HepG2 (cell line): ENCODE measurements around the gene OSGIN1. TPM values are rescaled to one million over a fixed set of nuclear protein-coding genes. Genes with fewer than 3 reads are reported as not detected.

Source experiments
- ARNTL ChIP-seq: sonication (generic); formaldehyde crosslinking; IDR thresholded peaks from 2 replicates; pipeline ENCODE4 v1.4.0; 2020; ENCODE audit warnings: mild to moderate bottlenecking, missing genetic modification reagents
- ATM ChIP-seq: fragments of 450-650 bp; IDR thresholded peaks from 2 replicates; pipeline ENCODE4 v1.7.1; 2017; ENCODE audit warnings: mild to moderate bottlenecking, borderline replicate concordance
- ELF1 ChIP-seq: sonication (generic); formaldehyde crosslinking; IDR thresholded peaks from 2 replicates; pipeline ENCODE4 v1.4.0; 2020; ENCODE audit warnings: missing genetic modification reagents
- MTF1 ChIP-seq: sonication (generic); formaldehyde crosslinking; IDR thresholded peaks from 2 replicates; pipeline ENCODE4 v1.5.0; 2020; ENCODE audit warnings: missing genetic modification reagents
- PHF21A ChIP-seq: sonication (generic); formaldehyde crosslinking; IDR thresholded peaks from 2 replicates; pipeline ENCODE4 v1.5.0; 2020; ENCODE audit warnings: mild to moderate bottlenecking, missing genetic modification reagents
- REPIN1 ChIP-seq: sonication (generic); formaldehyde crosslinking; IDR thresholded peaks from 2 replicates; pipeline ENCODE4 v1.8.0; 2022; ENCODE audit warnings: missing genetic modification reagents, low read depth, mild to moderate bottlenecking, borderline replicate concordance
- ZBTB26 ChIP-seq: IDR thresholded peaks from 2 replicates; pipeline ENCODE4 v1.6.1; 2016; ENCODE audit warnings: missing compliant biosample characterization, missing genetic modification reagents, borderline replicate concordance
- polyA plus RNA-seq, 8 experiments: library from polyadenylated mRNA; depleted of rRNA in 3 of 8; stranded (reverse) in 7 of 8; unstranded in 1 of 8; fragments of >200 nt; fragmentation: Illumina TruSeq in 4 of 8; extraction: Trizol in 4 of 8; gene quantifications; 2 replicates each; pipeline versions ENCODE4 v1.2.1 to v1.2.3, GENCODE V29; 2011 to 2016; ENCODE audit warnings: low read depth in 4 of 8, missing spikeins in 1 of 8, mixed read lengths in 1 of 8; ENCODE audit not compliant: insufficient read depth in 1 of 8
- total RNA-seq, 5 experiments: library from RNA; depleted of rRNA; stranded (reverse); fragments of >200 nt; fragmentation: Illumina TruSeq; extraction: Trizol; gene quantifications; 2 replicates each; pipeline ENCODE4 v1.2.3, GENCODE V29; 2016; ENCODE audit warnings: low read depth in 1 of 5
- TF ChIP-seq, protein P1 (sequence below): sonication (generic); formaldehyde crosslinking; IDR thresholded peaks from 2 replicates; pipeline ENCODE4 v1.4.0; 2020; ENCODE audit warnings: mild to moderate bottlenecking, missing genetic modification reagents
- TF ChIP-seq, protein P2 (sequence below): sonication (generic); formaldehyde crosslinking; IDR thresholded peaks from 2 replicates; pipeline ENCODE4 v1.5.0; 2020; ENCODE audit warnings: mild to moderate bottlenecking, missing genetic modification reagents
- TF ChIP-seq, protein P3 (sequence below): sonication (generic); formaldehyde crosslinking; conservative IDR thresholded peaks from 2 replicates; pipeline ENCODE4 v1.4.0; 2020; ENCODE audit warnings: missing genetic modification reagents

Gene OSGIN1
- total and polyA plus RNA-seq, 2 of the 13 experiments (the other 11 are each of a cell fraction or from before 2014, with no cell fraction given), result 20.5 to 27.1 TPM

DNA sequence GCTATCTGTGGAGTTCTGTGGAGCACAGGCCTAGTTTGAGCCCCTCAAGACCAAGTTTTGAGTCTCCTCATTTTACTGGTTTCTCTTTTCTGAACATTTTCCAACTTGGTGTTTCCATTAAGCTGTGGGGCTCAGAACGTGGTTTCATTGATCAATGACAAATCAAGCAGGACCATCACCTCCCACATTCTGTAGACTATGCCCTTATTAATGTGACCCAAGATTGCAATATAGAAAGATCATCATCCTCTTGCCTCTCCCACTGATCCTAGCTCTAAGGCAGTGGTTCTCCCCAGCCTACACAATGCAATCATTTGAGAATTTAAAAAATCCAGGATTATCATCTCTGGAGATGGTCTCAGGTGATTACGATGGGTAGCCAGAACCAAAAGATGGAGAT, 15.8 kb upstream of the OSGIN1 start (continued):
- TF ChIP-seq, protein P1, sequence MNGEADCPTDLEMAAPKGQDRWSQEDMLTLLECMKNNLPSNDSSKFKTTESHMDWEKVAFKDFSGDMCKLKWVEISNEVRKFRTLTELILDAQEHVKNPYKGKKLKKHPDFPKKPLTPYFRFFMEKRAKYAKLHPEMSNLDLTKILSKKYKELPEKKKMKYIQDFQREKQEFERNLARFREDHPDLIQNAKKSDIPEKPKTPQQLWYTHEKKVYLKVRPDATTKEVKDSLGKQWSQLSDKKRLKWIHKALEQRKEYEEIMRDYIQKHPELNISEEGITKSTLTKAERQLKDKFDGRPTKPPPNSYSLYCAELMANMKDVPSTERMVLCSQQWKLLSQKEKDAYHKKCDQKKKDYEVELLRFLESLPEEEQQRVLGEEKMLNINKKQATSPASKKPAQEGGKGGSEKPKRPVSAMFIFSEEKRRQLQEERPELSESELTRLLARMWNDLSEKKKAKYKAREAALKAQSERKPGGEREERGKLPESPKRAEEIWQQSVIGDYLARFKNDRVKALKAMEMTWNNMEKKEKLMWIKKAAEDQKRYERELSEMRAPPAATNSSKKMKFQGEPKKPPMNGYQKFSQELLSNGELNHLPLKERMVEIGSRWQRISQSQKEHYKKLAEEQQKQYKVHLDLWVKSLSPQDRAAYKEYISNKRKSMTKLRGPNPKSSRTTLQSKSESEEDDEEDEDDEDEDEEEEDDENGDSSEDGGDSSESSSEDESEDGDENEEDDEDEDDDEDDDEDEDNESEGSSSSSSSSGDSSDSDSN (CRISPR knock-in tag), result 0 out of 2 replicates have a peak, but pooled peaks have one; percentile 3
- TF ChIP-seq, protein P2, sequence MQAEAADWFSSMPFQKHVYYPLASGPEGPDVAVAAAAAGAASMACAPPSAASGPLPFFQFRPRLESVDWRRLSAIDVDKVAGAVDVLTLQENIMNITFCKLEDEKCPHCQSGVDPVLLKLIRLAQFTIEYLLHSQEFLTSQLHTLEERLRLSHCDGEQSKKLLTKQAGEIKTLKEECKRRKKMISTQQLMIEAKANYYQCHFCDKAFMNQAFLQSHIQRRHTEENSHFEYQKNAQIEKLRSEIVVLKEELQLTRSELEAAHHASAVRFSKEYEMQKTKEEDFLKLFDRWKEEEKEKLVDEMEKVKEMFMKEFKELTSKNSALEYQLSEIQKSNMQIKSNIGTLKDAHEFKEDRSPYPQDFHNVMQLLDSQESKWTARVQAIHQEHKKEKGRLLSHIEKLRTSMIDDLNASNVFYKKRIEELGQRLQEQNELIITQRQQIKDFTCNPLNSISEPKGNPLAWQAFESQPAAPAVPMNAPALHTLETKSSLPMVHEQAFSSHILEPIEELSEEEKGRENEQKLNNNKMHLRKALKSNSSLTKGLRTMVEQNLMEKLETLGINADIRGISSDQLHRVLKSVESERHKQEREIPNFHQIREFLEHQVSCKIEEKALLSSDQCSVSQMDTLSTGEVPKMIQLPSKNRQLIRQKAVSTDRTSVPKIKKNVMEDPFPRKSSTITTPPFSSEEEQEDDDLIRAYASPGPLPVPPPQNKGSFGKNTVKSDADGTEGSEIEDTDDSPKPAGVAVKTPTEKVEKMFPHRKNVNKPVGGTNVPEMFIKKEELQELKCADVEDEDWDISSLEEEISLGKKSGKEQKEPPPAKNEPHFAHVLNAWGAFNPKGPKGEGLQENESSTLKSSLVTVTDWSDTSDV, result no peak
- TF ChIP-seq ZBTB26 (CRISPR knock-in tag) (no peak), ARNTL (CRISPR knock-in tag) (no peak), PHF21A (CRISPR knock-in tag) (0 out of 2 replicates have a peak, but pooled peaks have one; percentile 5), ELF1 (no peak), MTF1 (CRISPR knock-in tag) (no peak), REPIN1 (CRISPR knock-in tag) (no peak), ATM (no peak)
- TF ChIP-seq, protein P3, sequence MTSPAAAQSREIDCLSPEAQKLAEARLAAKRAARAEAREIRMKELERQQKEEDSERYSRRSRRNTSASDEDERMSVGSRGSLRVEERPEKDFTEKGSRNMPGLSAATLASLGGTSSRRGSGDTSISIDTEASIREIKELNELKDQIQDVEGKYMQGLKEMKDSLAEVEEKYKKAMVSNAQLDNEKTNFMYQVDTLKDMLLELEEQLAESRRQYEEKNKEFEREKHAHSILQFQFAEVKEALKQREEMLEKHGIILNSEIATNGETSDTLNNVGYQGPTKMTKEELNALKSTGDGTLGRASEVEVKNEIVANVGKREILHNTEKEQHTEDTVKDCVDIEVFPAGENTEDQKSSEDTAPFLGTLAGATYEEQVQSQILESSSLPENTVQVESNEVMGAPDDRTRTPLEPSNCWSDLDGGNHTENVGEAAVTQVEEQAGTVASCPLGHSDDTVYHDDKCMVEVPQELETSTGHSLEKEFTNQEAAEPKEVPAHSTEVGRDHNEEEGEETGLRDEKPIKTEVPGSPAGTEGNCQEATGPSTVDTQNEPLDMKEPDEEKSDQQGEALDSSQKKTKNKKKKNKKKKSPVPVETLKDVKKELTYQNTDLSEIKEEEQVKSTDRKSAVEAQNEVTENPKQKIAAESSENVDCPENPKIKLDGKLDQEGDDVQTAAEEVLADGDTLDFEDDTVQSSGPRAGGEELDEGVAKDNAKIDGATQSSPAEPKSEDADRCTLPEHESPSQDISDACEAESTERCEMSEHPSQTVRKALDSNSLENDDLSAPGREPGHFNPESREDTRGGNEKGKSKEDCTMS (CRISPR knock-in tag), result no peak
